Natural killer cell treated with Interleukin-12 subunit alpha and Interleukin-12 subunit beta and Interleukin-15 and Interleukin-18, amount 100 ng/mL, for 72 hours (primary cell): ENCODE results near the gene HBD. TPM values are rescaled to one million over a fixed set of nuclear protein-coding genes. Genes with fewer than 3 reads are reported as not detected.
A peak's percentile ranks its signal among the peaks of the same experiment; 100 is the strongest.
"Not testable (repeated sequence)": the region's sequence is repeated elsewhere in the genome, so short reads cannot be mapped to it uniquely, and the experiment has no call there.

Source experiments
- ATAC-seq, 2 donors: fragments of 150-1000 bp; cut with Tn5 transposase in 1 of 2; sonication (Bioruptor Pico), chemical (Tn5 transposase) in 1 of 2; 2 replicates each; pipeline ENCODE4 v1.10.0; 2021
- DNase-seq: peaks from one replicate; pipeline ENCODE4 v3.0.0; 2022; ENCODE audit warnings: low spot score
- H3K27ac Mint-ChIP-seq, 2 donors: 1 replicate in 1 of 2; 2 replicates in 1 of 2; pipeline ENCODE4 v1.8.0; 2022; ENCODE audit warnings: mixed read lengths in 2 of 2, mild to moderate bottlenecking in 1 of 2, moderate library complexity in 1 of 2
- H3K27me3 Mint-ChIP-seq, 2 donors: 1 replicate in 1 of 2; 2 replicates in 1 of 2; pipeline ENCODE4 v1.8.0; 2022; ENCODE audit warnings: mixed read lengths in 2 of 2
- H3K36me3 Mint-ChIP-seq: one replicate; pipeline ENCODE4 v1.8.0; 2022; ENCODE audit warnings: mixed read lengths
- H3K4me1 Mint-ChIP-seq, 2 donors: 1 replicate in 1 of 2; 2 replicates in 1 of 2; pipeline ENCODE4 v1.8.0; 2022; ENCODE audit warnings: low read depth in 2 of 2, mixed read lengths in 2 of 2, mild to moderate bottlenecking in 1 of 2
- H3K4me3 Mint-ChIP-seq: one replicate; pipeline ENCODE4 v1.8.0; 2022; ENCODE audit warnings: mixed read lengths
- H3K9me3 Mint-ChIP-seq: 2 replicates; pipeline ENCODE4 v1.8.0; 2022; ENCODE audit warnings: mixed read lengths
- total RNA-seq, 2 donors: library from RNA; stranded (reverse); gene quantifications; one replicate each; pipeline ENCODE4 v1.2.3, GENCODE V29; 2022

HBD gene
- total RNA-seq, 2 donors from 2014 or later = not detected

GRCh38 chr11:5267033-5267563 is 32.8 kb upstream of the HBD start:
- H3K4me1 Mint-ChIP-seq = no peaks in the 10 kb centered on the region
- no peaks in the 10 kb centered on the region for H3K36me3 Mint-ChIP-seq
- no peaks in the 10 kb centered on the region for H3K9me3 Mint-ChIP-seq
- no peak overlapping the region for H3K27ac Mint-ChIP-seq
- no peak for ATAC-seq
- H3K4me3 Mint-ChIP-seq = no peak overlapping the region
- peaks cover 0 to 7% of the 10 kb centered on the region in 2 donors for H3K27me3 Mint-ChIP-seq
- DNase-seq = no peak

- no peaks in the 10 kb centered on the region for H3K9me3 Mint-ChIP-seq
- H3K27me3 Mint-ChIP-seq = peaks cover 0 to 5% of the 10 kb centered on the region in 2 donors
- no peak overlapping the region for H3K27ac Mint-ChIP-seq
- DNase-seq (no peak), ATAC-seq (no peak)
- H3K4me3 Mint-ChIP-seq = no peak overlapping the region
- no peaks in the 10 kb centered on the region for H3K4me1 Mint-ChIP-seq
- H3K36me3 Mint-ChIP-seq = no peaks in the 10 kb centered on the region
Measured at GRCh38 chr11:5266609-5267008, 32.3 kb upstream of the HBD start.

- ATAC-seq = no peak
- Mint-ChIP-seq H3K36me3 (no peaks in the 10 kb centered on the region), H3K4me1 (no peaks in the 10 kb centered on the region), H3K9me3 (no peaks in the 10 kb centered on the region), H3K27me3 (no peaks in the 10 kb centered on the region), H3K27ac (no peak overlapping the region), H3K4me3 (no peak overlapping the region)
- no peak for DNase-seq
Measured at GRCh38 chr11:5265832-5266231, 31.5 kb upstream of the HBD start.

- H3K27ac Mint-ChIP-seq = no peak overlapping the region
- no peak overlapping the region for H3K4me3 Mint-ChIP-seq
- H3K4me1 Mint-ChIP-seq = no peaks in the 10 kb centered on the region
- ATAC-seq (no peak), DNase-seq (no peak)
- H3K36me3 Mint-ChIP-seq = peaks cover 5% of the 10 kb centered on the region
- H3K27me3 Mint-ChIP-seq = no peaks in the 10 kb centered on the region
- H3K9me3 Mint-ChIP-seq = no peaks in the 10 kb centered on the region
Measured at GRCh38 chr11:5258543-5259262, 24.4 kb upstream of the HBD start.

GRCh38 chr11:5257296-5257695 is 23.0 kb upstream of the HBD start:
- Mint-ChIP-seq H3K4me1 (no peaks in the 10 kb centered on the region), H3K9me3 (no peaks in the 10 kb centered on the region), H3K36me3 (peaks cover 5% of the 10 kb centered on the region), H3K4me3 (no peak overlapping the region), H3K27ac (no peak overlapping the region), H3K27me3 (no peaks in the 10 kb centered on the region)
- DNase-seq (no peak), ATAC-seq (no peak)

GRCh38 chr11:5254646-5255413 is 20.5 kb upstream of the HBD start, which contains the start of gene HBG2:
HBG2 (minus strand) TSS chr11:5254781; CDS start chr11:5254728, 53 bp downstream.
- H3K9me3 Mint-ChIP-seq, H3K36me3 Mint-ChIP-seq, DNase-seq, ATAC-seq, H3K4me1 Mint-ChIP-seq, H3K4me3 Mint-ChIP-seq, H3K27ac Mint-ChIP-seq, H3K27me3 Mint-ChIP-seq: not testable (repeated sequence)

GRCh38 chr11:5254023-5254422 is 19.7 kb upstream of the HBD start:
- H3K27me3 Mint-ChIP-seq, H3K4me1 Mint-ChIP-seq, H3K27ac Mint-ChIP-seq, H3K4me3 Mint-ChIP-seq, H3K36me3 Mint-ChIP-seq, DNase-seq, H3K9me3 Mint-ChIP-seq: not testable (repeated sequence)
- peak in 1 of 2 donors; percentile 24 for ATAC-seq

- H3K36me3 Mint-ChIP-seq, H3K9me3 Mint-ChIP-seq, H3K27ac Mint-ChIP-seq, ATAC-seq, DNase-seq, H3K27me3 Mint-ChIP-seq, H3K4me1 Mint-ChIP-seq, H3K4me3 Mint-ChIP-seq: not testable (repeated sequence)
Measured at GRCh38 chr11:5253440-5253839, 19.2 kb upstream of the HBD start.

- ATAC-seq = no peak
- DNase-seq = no peak
- Mint-ChIP-seq H3K36me3 (no peaks in the 10 kb centered on the region), H3K9me3 (no peaks in the 10 kb centered on the region), H3K4me1 (no peaks in the 10 kb centered on the region), H3K27me3 (no peaks in the 10 kb centered on the region), H3K4me3 (no peak overlapping the region), H3K27ac (no peak overlapping the region)
Measured at GRCh38 chr11:5252919-5253265, 18.6 kb upstream of the HBD start.

GRCh38 chr11:5252192-5252918 is 18.1 kb upstream of the HBD start:
- H3K36me3 Mint-ChIP-seq = no peaks in the 10 kb centered on the region

GRCh38 chr11:5251746-5252145 is 17.5 kb upstream of the HBD start:
- H3K36me3 Mint-ChIP-seq = no peaks in the 10 kb centered on the region
- no peak overlapping the region for H3K4me3 Mint-ChIP-seq
- no peaks in the 10 kb centered on the region for H3K4me1 Mint-ChIP-seq
- DNase-seq (no peak), ATAC-seq (no peak)
- H3K27ac Mint-ChIP-seq = no peak overlapping the region
- no peaks in the 10 kb centered on the region for H3K9me3 Mint-ChIP-seq
- H3K27me3 Mint-ChIP-seq = peaks cover 0 to 7% of the 10 kb centered on the region in 2 donors

More at GRCh38 chr11:5252192-5252918, 18.1 kb upstream of the HBD start:
- no peaks in the 10 kb centered on the region for H3K4me1 Mint-ChIP-seq
- no peaks in the 10 kb centered on the region for H3K9me3 Mint-ChIP-seq
- no peak overlapping the region for H3K4me3 Mint-ChIP-seq
- no peak for ATAC-seq
- peaks cover 0 to 5% of the 10 kb centered on the region in 2 donors for H3K27me3 Mint-ChIP-seq
- no peak overlapping the region for H3K27ac Mint-ChIP-seq
- DNase-seq = no peak

GRCh38 chr11:5250543-5251204 is 16.4 kb upstream of the HBD start:
- no peak overlapping the region for H3K27ac Mint-ChIP-seq
- no peaks in the 10 kb centered on the region for H3K4me1 Mint-ChIP-seq
- H3K4me3 Mint-ChIP-seq = no peak overlapping the region
- ATAC-seq = no peak
- DNase-seq = no peak
- no peaks in the 10 kb centered on the region for H3K36me3 Mint-ChIP-seq
- H3K9me3 Mint-ChIP-seq = no peaks in the 10 kb centered on the region
- peaks cover 0 to 7% of the 10 kb centered on the region in 2 donors for H3K27me3 Mint-ChIP-seq

- not testable (repeated sequence) for H3K4me3 Mint-ChIP-seq, H3K36me3 Mint-ChIP-seq, H3K27ac Mint-ChIP-seq, H3K27me3 Mint-ChIP-seq, H3K9me3 Mint-ChIP-seq, H3K4me1 Mint-ChIP-seq, ATAC-seq, DNase-seq
Measured at GRCh38 chr11:5249807-5250396, 15.6 kb upstream of the HBD start, which contains the start of gene HBG1. HBG1 (minus strand) TSS chr11:5249857; CDS start chr11:5249804, 53 bp downstream.
